HG03520 (cell line): ENCODE measurements around the gene TAF11L7.
"Not testable (repeated sequence)": the region's sequence is repeated elsewhere in the genome, so short reads cannot be mapped to it uniquely, and the experiment has no call there.

Source experiments
- ATAC-seq: cut with Tn5 transposase; IDR thresholded peaks from one replicate; pipeline ENCODE4 v1.9.1; 2021; ENCODE audit warnings: mild to moderate bottlenecking, moderate library complexity; ENCODE audit not compliant: unreplicated experiment

The TAF11L7 gene

DNA sequence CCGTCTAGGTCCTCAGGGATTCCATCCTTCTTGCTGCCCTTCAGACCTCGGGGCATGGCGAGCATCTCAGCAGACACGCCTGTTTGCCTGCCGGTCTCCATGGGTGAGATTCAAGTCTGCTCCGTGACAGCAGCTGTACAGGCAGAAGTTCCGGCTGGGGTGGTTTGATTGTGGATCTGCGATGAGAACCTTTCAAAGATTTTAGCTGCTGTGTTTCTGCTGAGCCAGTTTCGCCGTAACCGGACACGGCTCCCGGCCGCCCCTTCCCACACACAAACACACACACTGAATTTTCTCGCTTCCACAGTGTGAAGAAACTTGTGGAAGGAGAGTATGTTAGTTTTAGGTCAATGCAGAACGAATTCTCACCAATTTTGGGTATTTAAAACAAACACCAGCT lies at the start of gene TAF11L7:
Gene TAF11L7, minus strand, starts transcription at position 101 of the 400 bp plus-strand sequence.
- ATAC-seq: not testable (repeated sequence)

DNA sequence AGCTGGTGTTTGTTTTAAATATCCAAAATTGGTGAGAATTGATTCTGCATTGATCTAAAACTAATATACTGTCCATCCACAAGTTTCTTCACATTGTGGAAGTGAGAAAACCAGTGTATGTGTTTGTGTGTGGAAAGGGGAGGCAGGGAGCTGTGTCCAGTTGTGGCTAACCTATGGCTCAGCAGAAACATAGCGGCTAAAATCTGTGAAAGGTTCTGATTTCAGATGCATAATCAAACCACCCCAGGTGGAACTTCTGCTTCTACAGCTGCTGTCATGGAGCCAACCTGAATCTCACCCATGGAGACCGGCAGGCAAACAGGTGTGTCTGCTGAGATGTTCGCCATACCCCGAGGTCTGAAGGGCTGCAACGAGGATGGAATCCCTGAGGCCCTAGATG lies 48.6 kb upstream of the TAF11L7 start, which contains the start of gene TAF11L14:
Gene TAF11L14, plus strand, starts transcription at position 301 of the 400 bp plus-strand sequence.
- no peak for ATAC-seq

DNA sequence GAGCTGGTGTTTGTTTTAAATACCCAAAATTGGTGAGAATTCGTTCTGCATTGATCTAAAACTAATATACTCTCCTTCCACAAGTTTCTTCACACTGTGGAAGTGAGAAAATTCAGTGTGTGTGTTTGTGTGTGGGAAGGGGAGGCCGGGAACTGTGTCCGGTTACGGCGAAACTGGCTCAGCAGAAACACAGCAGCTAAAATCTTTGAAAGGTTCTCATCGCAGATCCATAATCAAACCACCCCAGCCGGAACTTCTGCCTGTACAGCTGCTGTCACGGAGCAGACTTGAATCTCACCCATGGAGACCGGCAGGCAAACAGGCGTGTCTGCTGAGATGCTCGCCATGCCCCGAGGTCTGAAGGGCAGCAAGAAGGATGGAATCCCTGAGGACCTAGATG lies 46.2 kb upstream of the TAF11L7 start, which contains the start of gene TAF11L13:
Gene TAF11L13, plus strand, starts transcription at position 301 of the 400 bp plus-strand sequence.
- not testable (repeated sequence) for ATAC-seq

DNA sequence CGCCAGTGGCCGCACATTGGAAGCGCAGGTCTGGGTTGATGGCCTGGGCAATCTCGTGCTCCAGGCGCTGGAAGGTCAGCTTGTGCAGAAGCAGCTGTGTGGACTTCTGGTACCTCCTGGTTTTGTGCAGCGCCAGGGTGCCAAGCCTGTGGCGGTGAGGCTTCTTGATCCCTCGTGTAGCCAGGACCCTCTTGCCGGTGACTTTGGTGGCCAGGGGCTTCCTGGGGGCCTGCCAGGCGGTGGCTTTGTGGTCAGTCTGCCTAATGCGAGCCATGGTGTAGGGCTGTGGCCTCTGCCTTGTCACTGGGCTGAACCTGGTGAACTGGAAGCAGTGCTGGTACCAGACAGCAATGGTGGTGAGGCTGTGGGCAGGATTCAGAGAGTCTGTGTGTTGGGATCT lies 40.1 kb upstream of the TAF11L7 start:
- ATAC-seq: no peak

DNA sequence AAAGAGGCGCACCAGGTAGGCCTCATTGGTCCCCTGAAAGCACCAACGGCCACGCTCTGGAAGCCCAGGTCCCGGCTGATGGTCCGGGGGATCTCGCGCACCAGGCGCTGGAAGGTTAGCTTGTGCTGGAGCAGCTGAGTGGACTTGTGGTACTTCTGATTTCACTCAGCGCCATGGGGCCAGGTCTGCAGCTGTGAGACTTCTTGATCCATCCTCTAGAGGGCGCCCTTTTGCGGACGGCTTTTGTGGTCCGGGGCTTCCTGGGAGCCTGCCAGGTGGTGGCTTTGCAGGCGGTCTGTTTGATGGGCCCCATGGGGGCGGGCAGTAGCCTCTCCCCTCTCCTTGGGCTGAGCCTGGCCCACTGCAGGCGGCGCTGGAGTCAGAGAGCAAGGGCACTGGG lies 35.1 kb upstream of the TAF11L7 start:
- no peak for ATAC-seq

DNA sequence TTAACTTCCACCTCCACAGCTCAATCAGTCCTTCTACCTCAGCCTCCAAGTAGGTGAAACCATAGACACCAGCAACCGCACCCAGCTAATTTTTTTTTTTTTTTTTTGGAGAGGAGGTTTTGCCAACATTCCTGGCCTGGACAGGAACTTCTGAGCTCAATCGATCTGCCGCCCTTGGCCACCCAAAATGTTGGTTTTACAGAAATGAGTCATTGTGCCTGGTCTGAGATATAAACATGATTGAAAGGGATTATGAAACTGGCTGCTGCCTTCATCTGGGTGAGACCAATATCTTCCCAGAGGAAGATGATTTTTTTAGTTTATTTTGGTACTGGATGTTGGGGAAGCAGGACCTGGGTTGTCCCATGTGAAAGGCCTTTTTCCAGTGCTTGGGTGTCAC lies 33.8 kb upstream of the TAF11L7 start:
- ATAC-seq: no peak

DNA sequence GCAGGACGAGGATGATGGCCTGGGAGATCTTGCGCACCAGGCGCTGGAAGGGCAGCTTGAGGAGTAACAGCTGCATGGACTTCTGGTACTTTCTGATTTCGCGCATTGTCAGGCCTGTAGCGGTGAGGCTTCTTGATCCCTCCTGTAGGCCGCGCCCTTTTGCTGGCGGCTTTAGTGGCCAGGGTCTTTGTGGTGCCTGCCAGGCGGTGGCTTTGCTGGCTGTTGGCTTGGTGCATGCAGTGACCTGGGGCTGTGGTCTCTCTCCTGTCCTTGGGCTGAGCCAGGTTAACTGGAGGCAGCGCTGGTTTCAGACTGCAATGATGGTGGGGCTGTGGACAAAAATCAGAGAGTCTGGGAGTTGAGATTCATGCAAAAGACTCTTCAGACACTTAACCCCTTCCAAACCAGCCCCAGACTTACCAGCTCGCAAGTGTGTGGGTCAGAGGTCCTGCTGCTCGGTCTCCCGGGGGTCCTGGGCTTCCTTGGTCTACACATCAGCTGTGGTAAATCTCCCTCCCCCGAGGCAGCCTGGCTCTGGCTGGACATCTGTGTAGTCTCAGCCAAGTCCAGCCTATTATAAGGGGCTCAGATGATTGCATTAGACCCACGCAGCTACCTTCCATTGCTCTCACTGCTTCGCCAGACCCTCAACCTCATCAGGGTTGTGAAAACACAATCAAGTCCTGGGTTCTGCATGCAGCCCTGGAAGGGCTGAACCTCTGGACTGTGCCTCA lies 29.5 kb upstream of the TAF11L7 start:
- ATAC-seq: no peak

DNA sequence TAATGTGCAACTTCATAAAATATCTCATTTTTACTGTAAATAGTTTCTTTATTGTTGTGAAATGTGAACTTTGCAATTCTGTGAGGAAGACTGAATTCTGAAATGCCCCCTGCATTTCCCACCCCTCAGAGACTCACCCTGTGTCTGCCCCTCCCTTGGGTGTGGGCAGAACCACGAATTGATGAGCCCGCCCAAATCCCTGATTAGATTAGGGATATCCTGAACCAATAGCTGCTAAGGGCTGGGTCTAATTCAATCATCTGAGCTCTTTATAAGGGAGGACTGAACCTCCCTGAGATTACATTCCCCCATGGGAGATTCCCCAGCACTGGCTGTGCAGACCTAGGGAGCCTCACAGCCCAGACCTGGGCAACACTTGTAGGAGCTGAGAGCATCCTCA lies 24.5 kb upstream of the TAF11L7 start, which contains the start of gene TAF11L12:
Gene TAF11L12, plus strand, starts transcription at position 301 of the 400 bp plus-strand sequence.
- not testable (repeated sequence) for ATAC-seq

DNA sequence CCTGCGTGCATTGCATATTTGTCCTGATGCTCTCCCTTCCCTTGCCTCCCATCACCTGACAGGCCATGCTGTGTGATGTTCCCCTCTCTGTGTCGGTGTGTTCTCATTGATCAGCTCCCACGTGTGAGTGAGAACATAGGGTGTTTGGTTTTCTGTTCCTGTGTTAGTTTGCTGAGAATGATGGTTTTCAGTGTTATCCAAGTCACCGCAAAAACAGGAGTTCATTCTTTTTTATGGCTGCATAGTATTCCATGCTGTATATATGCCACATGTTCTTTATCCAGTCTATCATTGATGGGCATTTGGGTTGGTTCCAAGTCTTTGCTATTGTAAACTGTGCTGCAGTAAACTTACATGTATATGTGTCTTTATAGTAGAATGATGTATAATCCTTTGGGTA lies 21.9 kb upstream of the TAF11L7 start:
- ATAC-seq: not testable (repeated sequence)

DNA sequence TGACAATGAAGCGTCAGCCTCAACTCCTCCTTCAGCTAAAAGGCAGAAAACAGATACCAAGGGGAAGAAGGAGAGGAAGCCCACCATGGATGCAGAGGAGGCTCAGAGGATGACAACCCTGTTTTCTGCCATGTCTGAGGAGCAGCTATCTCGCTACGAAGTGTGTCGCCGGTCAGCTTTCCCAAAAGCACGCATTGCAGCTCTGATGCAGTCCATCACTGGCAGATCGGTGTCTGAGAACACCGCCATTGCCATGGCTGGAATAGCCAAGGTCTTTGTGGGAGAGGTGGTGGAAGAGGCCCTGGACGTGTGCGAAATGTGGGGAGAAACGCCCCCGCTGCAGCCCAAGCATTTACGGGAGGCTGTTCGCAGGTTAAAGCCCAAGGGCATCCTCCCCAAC lies 19.4 kb upstream of the TAF11L7 start:
- ATAC-seq: no peak

DNA sequence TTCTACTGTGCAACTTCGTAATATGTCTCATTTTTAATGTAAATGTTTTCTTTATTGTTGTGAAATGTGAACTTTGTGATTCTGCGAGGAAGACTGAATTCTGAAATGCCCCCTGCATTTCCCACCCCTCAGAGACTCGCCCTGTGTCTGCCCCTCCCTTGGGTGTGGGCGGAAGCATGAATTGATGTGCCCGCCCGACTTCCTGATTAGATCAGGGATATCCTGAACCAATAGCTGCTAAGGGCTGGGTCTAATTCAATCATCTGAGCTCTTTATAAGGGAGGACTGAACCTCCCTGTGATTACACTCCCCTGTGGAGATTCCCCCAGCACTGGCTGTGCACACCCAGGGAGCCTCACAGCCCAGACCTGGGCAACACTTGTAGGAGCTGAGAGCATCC lies 18.3 kb upstream of the TAF11L7 start, which contains the start of gene TAF11L11:
Gene TAF11L11, plus strand, starts transcription at position 304 of the 400 bp plus-strand sequence.
- ATAC-seq: not testable (repeated sequence)

DNA sequence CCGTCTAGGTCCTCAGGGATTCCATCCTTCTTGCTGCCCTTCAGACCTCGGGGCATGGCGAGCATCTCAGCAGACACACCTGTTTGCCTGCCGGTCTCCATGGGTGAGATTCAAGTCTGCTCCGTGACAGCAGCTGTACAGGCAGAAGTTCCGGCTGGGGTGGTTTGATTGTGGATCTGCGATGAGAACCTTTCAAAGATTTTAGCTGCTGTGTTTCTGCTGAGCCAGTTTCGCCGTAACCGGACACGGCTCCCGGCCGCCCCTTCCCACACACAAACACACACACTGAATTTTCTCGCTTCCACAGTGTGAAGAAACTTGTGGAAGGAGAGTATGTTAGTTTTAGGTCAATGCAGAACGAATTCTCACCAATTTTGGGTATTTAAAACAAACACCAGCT lies 12.2 kb upstream of the TAF11L7 start, which contains the start of gene TAF11L10:
Gene TAF11L10, minus strand, starts transcription at position 101 of the 400 bp plus-strand sequence.
- not testable (repeated sequence) for ATAC-seq

DNA sequence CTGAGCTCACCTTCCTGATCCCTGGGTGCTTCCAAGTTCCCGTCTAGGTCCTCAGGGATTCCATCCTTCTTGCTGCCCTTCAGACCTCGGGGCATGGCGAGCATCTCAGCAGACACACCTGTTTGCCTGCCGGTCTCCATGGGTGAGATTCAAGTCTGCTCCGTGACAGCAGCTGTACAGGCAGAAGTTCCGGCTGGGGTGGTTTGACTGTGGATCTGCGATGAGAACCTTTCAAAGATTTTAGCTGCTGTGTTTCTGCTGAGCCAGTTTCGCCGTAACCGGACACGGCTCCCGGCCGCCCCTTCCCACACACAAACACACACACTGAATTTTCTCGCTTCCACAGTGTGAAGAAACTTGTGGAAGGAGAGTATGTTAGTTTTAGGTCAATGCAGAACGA lies 8.7 kb upstream of the TAF11L7 start, which contains the start of gene TAF11L9:
Gene TAF11L9, minus strand, starts transcription at position 140 of the 400 bp plus-strand sequence.
- ATAC-seq: not testable (repeated sequence)

DNA sequence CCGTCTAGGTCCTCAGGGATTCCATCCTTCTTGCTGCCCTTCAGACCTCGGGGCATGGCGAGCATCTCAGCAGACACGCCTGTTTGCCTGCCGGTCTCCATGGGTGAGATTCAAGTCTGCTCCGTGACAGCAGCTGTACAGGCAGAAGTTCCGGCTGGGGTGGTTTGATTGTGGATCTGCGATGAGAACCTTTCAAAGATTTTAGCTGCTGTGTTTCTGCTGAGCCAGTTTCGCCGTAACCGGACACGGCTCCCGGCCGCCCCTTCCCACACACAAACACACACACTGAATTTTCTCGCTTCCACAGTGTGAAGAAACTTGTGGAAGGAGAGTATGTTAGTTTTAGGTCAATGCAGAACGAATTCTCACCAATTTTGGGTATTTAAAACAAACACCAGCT lies 5.3 kb upstream of the TAF11L7 start, which contains the start of gene TAF11L8:
Gene TAF11L8, minus strand, starts transcription at position 101 of the 400 bp plus-strand sequence.
- ATAC-seq: not testable (repeated sequence)
